Measurements from ENCODE around the gene IYD. TPM values are rescaled to one million over a fixed set of nuclear protein-coding genes. Genes with fewer than 3 reads are reported as not detected.

IYD gene
- total and polyA plus RNA-seq, 9 of the 15 experiments (the other 6 are each of a cell fraction or from before 2014, with no cell fraction given), result not detected

- TF ChIP-seq ATF1 (CRISPR knock-in tag; IDR thresholded peaks at IDR 0.05) (no peak), ATF1 (tag; IDR thresholded peaks at IDR 0.05) (no peak), CBX5 (IDR thresholded peaks at IDR 0.05; ENCODE audit: borderline replicate concordance, low read depth) (no peak), FOS (IDR thresholded peaks at IDR 0.05; ENCODE audit: extremely low read depth, insufficient read length) (no peak), PCBP2 (IDR thresholded peaks at IDR 0.05; ENCODE audit: low read depth, low read length, poor library complexity, severe bottlenecking) (no peak), HIVEP1 (CRISPR knock-in tag; IDR thresholded peaks at IDR 0.05) (no peak), POLR2G (IDR thresholded peaks at IDR 0.05; ENCODE audit: low read depth, low read length) (no peak), ZNF766 (CRISPR knock-in tag; conservative IDR thresholded peaks at IDR 0.05) (0 out of 2 replicates have a peak, but pooled peaks have one; percentile 43), SRSF7 (optimal IDR thresholded peaks at IDR 0.05; ENCODE audit: low read depth, low read length) (no peak), CCNT2 (IDR thresholded peaks at IDR 0.05; ENCODE audit: borderline replicate concordance, extremely low read depth, insufficient read length, low read depth, low read length) (no peak), ZNF140 (CRISPR knock-in tag; IDR thresholded peaks at IDR 0.05) (no peak), RFX1 (IDR thresholded peaks at IDR 0.05) (no peak), ZNF354B (CRISPR knock-in tag; IDR thresholded peaks at IDR 0.05) (no peak), SP2 (IDR thresholded peaks at IDR 0.05; ENCODE audit: extremely low read depth, low read depth, low read length, poor library complexity, severe bottlenecking) (no peak), BRF2 (IDR thresholded peaks at IDR 0.05; ENCODE audit: borderline replicate concordance, insufficient read depth, insufficient read length) (no peak), CEBPG (CRISPR knock-in tag; IDR thresholded peaks at IDR 0.05) (no peak; the same call in 1 of the 2 replicates), CEBPG (tag; conservative IDR thresholded peaks at IDR 0.05 in 1 of 2, IDR thresholded peaks at IDR 0.05 in 1 of 2) (peak; percentile 51 to 76), HMG20B (CRISPR knock-in tag; IDR thresholded peaks at IDR 0.05) (no peak), ZNF79 (CRISPR knock-in tag; IDR thresholded peaks at IDR 0.05; ENCODE audit: low read depth) (no peak), MAFG (tag; conservative IDR thresholded peaks at IDR 0.05) (peak; percentile 37; the same call in 1 of the 2 replicates), DIDO1 (tag; IDR thresholded peaks at IDR 0.05; ENCODE audit: low read depth) (no peak), TCF3 (CRISPR knock-in tag; IDR thresholded peaks at IDR 0.05) (no peak), ZEB2 (IDR thresholded peaks at IDR 0.05) (no peak), MAFF (IDR thresholded peaks at IDR 0.05; ENCODE audit: low read length) (no peak), BMI1 (IDR thresholded peaks at IDR 0.05; ENCODE audit: low read length) (no peak), BHLHE40 (IDR thresholded peaks at IDR 0.05; ENCODE audit: low read length) (no peak)
- TF ChIP-seq, protein P1, sequence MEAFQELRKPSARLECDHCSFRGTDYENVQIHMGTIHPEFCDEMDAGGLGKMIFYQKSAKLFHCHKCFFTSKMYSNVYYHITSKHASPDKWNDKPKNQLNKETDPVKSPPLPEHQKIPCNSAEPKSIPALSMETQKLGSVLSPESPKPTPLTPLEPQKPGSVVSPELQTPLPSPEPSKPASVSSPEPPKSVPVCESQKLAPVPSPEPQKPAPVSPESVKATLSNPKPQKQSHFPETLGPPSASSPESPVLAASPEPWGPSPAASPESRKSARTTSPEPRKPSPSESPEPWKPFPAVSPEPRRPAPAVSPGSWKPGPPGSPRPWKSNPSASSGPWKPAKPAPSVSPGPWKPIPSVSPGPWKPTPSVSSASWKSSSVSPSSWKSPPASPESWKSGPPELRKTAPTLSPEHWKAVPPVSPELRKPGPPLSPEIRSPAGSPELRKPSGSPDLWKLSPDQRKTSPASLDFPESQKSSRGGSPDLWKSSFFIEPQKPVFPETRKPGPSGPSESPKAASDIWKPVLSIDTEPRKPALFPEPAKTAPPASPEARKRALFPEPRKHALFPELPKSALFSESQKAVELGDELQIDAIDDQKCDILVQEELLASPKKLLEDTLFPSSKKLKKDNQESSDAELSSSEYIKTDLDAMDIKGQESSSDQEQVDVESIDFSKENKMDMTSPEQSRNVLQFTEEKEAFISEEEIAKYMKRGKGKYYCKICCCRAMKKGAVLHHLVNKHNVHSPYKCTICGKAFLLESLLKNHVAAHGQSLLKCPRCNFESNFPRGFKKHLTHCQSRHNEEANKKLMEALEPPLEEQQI (IDR thresholded peaks at IDR 0.05), result no peak
These were observed 49.4 kb downstream of the IYD start (continued) for GRCh38 chr6:150417899-150418826.

All from K562 (cell line).